ENCODE results near the gene MYO5B. TPM values are rescaled to one million over a fixed set of nuclear protein-coding genes. Genes with fewer than 3 reads are reported as not detected.
"Not testable (repeated sequence)": the region's sequence is repeated elsewhere in the genome, so short reads cannot be mapped to it uniquely, and the experiment has no call there.

Gene MYO5B
- total and polyA plus RNA-seq, 7 experiments from 2014 or later = 0.02 to 0.04 TPM; not detected in 5

DNA sequence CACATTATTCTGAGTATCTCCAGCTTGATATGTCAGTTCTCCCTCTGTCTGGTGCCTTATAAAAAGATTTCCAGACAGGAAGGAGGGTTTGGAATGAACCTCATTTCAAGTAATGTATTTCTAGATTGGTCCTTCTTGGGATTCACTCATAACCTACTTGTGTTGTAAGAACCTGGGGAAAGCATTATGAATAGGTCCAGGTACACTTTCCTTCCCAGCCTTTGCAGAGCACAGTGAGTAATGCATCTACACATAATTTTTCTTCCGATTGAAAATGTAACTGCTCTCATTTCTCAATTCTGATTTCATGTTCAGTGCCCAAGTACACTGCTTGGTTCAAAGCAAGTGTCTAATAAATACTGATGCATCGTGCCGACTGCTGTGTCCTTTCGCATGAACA is 356.6 kb downstream of the MYO5B start:
- Histone ChIP-seq H3K9me3 (ENCODE audit: control insufficient read depth in 2 of 3, low read length in 3 of 3) (no peaks in the 10 kb centered on the region), H3K4me1 (ENCODE audit: control insufficient read depth in 2 of 2, insufficient read depth in 2 of 2, low read length in 2 of 2) (no peaks in the 10 kb centered on the region), H3K36me3 (ENCODE audit: control insufficient read depth in 2 of 3, insufficient read depth in 3 of 3, low read length in 3 of 3) (no peaks in the 10 kb centered on the region), H3K27me3 (ENCODE audit: control insufficient read depth in 2 of 2, insufficient read depth in 2 of 2, low read length in 2 of 2) (no peaks in the 10 kb centered on the region), H3K4me3 (ENCODE audit: low read length) (no peak overlapping the region), H3K27ac (ENCODE audit: low read depth, low read length) (no peak overlapping the region)
- Mint-ChIP-seq H3K4me1 (peaks cover 0 to 7% (median 0%) of the 10 kb centered on the region in 7 donors), H3K36me3 (peaks cover 0 to 5% (median 0%) of the 10 kb centered on the region in 5 donors), H3K27me3 (no peaks in the 10 kb centered on the region), H3K27ac (no peak overlapping the region), H3K4me3 (no peak overlapping the region), H3K9me3 (peaks cover 0 to 2% (median 0%) of the 10 kb centered on the region in 11 donors)
- ChIA-PET POLR2A (no interaction called here), CTCF (no interaction called here)
- intact Hi-C loops (cut with micrococcal nuclease) = no loop called here
- DNase-seq = no peak
- ATAC-seq = no peak

- Mint-ChIP-seq H3K4me3 (no peak overlapping the region), H3K27me3 (no peaks in the 10 kb centered on the region), H3K36me3 (peaks cover 0 to 5% (median 0%) of the 10 kb centered on the region in 5 donors), H3K4me1 (peaks cover 0 to 7% (median 0%) of the 10 kb centered on the region in 7 donors), H3K9me3 (peaks cover 0 to 2% (median 0%) of the 10 kb centered on the region in 11 donors), H3K27ac (no peak overlapping the region)
- H3K4me1 ChIP-seq (ENCODE audit: control insufficient read depth in 2 of 2, insufficient read depth in 2 of 2, low read length in 2 of 2) = no peaks in the 10 kb centered on the region
- no peaks in the 10 kb centered on the region for H3K27me3 ChIP-seq (ENCODE audit: control insufficient read depth in 2 of 2, insufficient read depth in 2 of 2, low read length in 2 of 2)
- intact Hi-C loops (cut with micrococcal nuclease) = no loop called here
- no peaks in the 10 kb centered on the region for H3K9me3 ChIP-seq (ENCODE audit: control insufficient read depth in 2 of 3, low read length in 3 of 3)
- ATAC-seq = no peak
- no peak overlapping the region for H3K4me3 ChIP-seq (ENCODE audit: low read length)
- H3K27ac ChIP-seq (ENCODE audit: low read depth, low read length) = no peak overlapping the region
- ChIA-PET CTCF (no interaction called here), POLR2A (no interaction called here)
- H3K36me3 ChIP-seq (ENCODE audit: control insufficient read depth in 2 of 3, insufficient read depth in 3 of 3, low read length in 3 of 3) = no peaks in the 10 kb centered on the region
- no peak for DNase-seq
Observed at GRCh38 chr18:49837889-49838288, 357.1 kb downstream of the MYO5B start.

- POLR2A ChIA-PET = interaction anchor here (0.6 kb wide), 1 partner anchor 17 kb away, joined by 4 read pairs; no protein-coding TSS in a partner anchor
- H3K9me3 Mint-ChIP-seq; H3K4me3 ChIP-seq (ENCODE audit: low read length); H3K36me3 ChIP-seq (ENCODE audit: control insufficient read depth in 2 of 3, insufficient read depth in 3 of 3, low read length in 3 of 3); H3K27me3 Mint-ChIP-seq; ATAC-seq; intact Hi-C loops (cut with micrococcal nuclease); H3K27me3 ChIP-seq (ENCODE audit: control insufficient read depth in 2 of 2, insufficient read depth in 2 of 2, low read length in 2 of 2); H3K36me3 Mint-ChIP-seq; H3K4me1 ChIP-seq (ENCODE audit: control insufficient read depth in 2 of 2, insufficient read depth in 2 of 2, low read length in 2 of 2); H3K4me3 Mint-ChIP-seq; H3K27ac Mint-ChIP-seq; DNase-seq; H3K27ac ChIP-seq (ENCODE audit: low read depth, low read length); H3K9me3 ChIP-seq (ENCODE audit: control insufficient read depth in 2 of 3, low read length in 3 of 3); H3K4me1 Mint-ChIP-seq; CTCF ChIA-PET: not testable (repeated sequence)
Observed at GRCh38 chr18:49837316-49837835, 357.6 kb downstream of the MYO5B start.

- no peaks in the 10 kb centered on the region for H3K27me3 Mint-ChIP-seq
- ChIA-PET POLR2A (no interaction called here), CTCF (no interaction called here)
- H3K27me3 ChIP-seq (ENCODE audit: control insufficient read depth in 2 of 2, insufficient read depth in 2 of 2, low read length in 2 of 2) = no peaks in the 10 kb centered on the region
- peaks cover 0 to 7% (median 0%) of the 10 kb centered on the region in 5 donors for H3K36me3 Mint-ChIP-seq
- no peaks in the 10 kb centered on the region for H3K4me1 ChIP-seq (ENCODE audit: control insufficient read depth in 2 of 2, insufficient read depth in 2 of 2, low read length in 2 of 2)
- H3K27ac ChIP-seq (ENCODE audit: low read depth, low read length) = no peak overlapping the region
- H3K4me3 ChIP-seq (ENCODE audit: low read length) = no peak overlapping the region
- H3K27ac Mint-ChIP-seq = peak overlapping the region in 1 of 9 donors; percentile 48
- no peaks in the 10 kb centered on the region for H3K9me3 ChIP-seq (ENCODE audit: control insufficient read depth in 2 of 3, low read length in 3 of 3)
- H3K4me1 Mint-ChIP-seq = peaks cover 0 to 4% (median 0%) of the 10 kb centered on the region in 7 donors
- DNase-seq (no peak), ATAC-seq (no peak)
- no peak overlapping the region for H3K4me3 Mint-ChIP-seq
- peaks cover 0 to 17% (median 2%) of the 10 kb centered on the region in 11 donors for H3K9me3 Mint-ChIP-seq
- intact Hi-C loops (cut with micrococcal nuclease) = no loop called here
- H3K36me3 ChIP-seq (ENCODE audit: control insufficient read depth in 2 of 3, insufficient read depth in 3 of 3, low read length in 3 of 3) = no peaks in the 10 kb centered on the region
Observed at GRCh38 chr18:49835405-49835804, 359.5 kb downstream of the MYO5B start.

DNA sequence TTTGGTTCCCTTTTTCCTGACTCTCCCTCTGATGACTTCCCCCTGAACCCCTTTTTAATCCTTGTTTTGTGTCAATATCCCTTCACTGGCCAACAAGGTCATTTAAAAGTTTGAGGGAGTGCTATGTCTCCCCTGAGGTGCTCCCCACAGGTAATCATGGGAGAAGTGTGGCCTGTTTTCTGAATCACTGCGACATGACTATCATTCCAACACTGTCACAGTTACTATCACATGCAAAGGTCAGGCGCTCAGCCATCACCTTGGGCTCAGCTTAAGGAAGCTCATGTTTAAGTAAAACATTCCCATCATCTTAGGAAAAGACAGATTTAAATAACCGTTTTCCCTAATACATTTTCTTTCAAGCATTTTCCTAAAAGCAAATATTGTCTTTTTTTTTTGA is 360.7 kb downstream of the MYO5B start:
- H3K4me3 Mint-ChIP-seq = no peak overlapping the region
- no peaks in the 10 kb centered on the region for H3K9me3 ChIP-seq (ENCODE audit: control insufficient read depth in 2 of 3, low read length in 3 of 3)
- ATAC-seq (no peak), DNase-seq (no peak)
- POLR2A ChIA-PET = no interaction called here
- no peaks in the 10 kb centered on the region for H3K4me1 ChIP-seq (ENCODE audit: control insufficient read depth in 2 of 2, insufficient read depth in 2 of 2, low read length in 2 of 2)
- H3K27me3 ChIP-seq (ENCODE audit: control insufficient read depth in 2 of 2, insufficient read depth in 2 of 2, low read length in 2 of 2) = no peaks in the 10 kb centered on the region
- peaks cover 0 to 5% (median 0%) of the 10 kb centered on the region in 7 donors for H3K4me1 Mint-ChIP-seq
- no peak overlapping the region for H3K27ac ChIP-seq (ENCODE audit: low read depth, low read length)
- CTCF ChIA-PET = interaction anchor here (0.6 kb wide), 1 partner anchor 92 kb away, joined by 5 read pairs; no protein-coding TSS in a partner anchor
- intact Hi-C loops (cut with micrococcal nuclease) = no loop called here
- H3K36me3 ChIP-seq (ENCODE audit: control insufficient read depth in 2 of 3, insufficient read depth in 3 of 3, low read length in 3 of 3) = no peaks in the 10 kb centered on the region
- H3K27ac Mint-ChIP-seq = no peak overlapping the region
- no peak overlapping the region for H3K4me3 ChIP-seq (ENCODE audit: low read length)
- H3K36me3 Mint-ChIP-seq = peaks cover 0 to 10% (median 0%) of the 10 kb centered on the region in 5 donors
- H3K27me3 Mint-ChIP-seq = peaks cover 0 to 2% (median 0%) of the 10 kb centered on the region in 5 donors
- H3K9me3 Mint-ChIP-seq = peaks cover 0 to 28% (median 8%) of the 10 kb centered on the region in 11 donors

DNA sequence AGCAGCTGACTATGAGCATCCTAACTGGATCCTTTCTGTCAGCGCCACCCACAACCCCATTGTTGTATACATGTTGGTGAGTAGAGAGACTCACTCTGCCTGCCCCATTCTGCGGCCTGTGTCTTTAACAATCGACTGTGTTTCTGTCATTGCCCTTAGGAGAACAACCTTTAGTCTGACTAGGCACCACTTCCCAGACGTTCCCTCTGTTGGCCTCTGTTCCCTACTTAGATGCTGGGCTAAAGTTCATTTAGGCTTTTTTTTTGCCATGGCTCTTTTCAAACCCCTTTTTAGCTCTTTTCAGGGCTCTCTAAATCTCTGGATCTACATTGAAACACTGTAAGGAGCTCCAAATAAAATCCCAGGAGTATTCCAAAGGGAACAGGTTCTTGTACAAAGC is 361.1 kb downstream of the MYO5B start:
- H3K4me3 Mint-ChIP-seq = no peak overlapping the region
- H3K27ac Mint-ChIP-seq = no peak overlapping the region
- ChIA-PET POLR2A (no interaction called here), CTCF (no interaction called here)
- H3K4me1 Mint-ChIP-seq = peaks cover 0 to 5% (median 0%) of the 10 kb centered on the region in 7 donors
- no peak for ATAC-seq
- no peaks in the 10 kb centered on the region for H3K9me3 ChIP-seq (ENCODE audit: control insufficient read depth in 2 of 3, low read length in 3 of 3)
- no peak for DNase-seq
- H3K9me3 Mint-ChIP-seq = peaks cover 0 to 33% (median 8%) of the 10 kb centered on the region in 11 donors
- intact Hi-C loops (cut with micrococcal nuclease) = no loop called here
- peaks cover 0 to 11% (median 0%) of the 10 kb centered on the region in 5 donors for H3K36me3 Mint-ChIP-seq
- no peaks in the 10 kb centered on the region for H3K36me3 ChIP-seq (ENCODE audit: control insufficient read depth in 2 of 3, insufficient read depth in 3 of 3, low read length in 3 of 3)
- peaks cover 0 to 3% (median 0%) of the 10 kb centered on the region in 5 donors for H3K27me3 Mint-ChIP-seq
- no peaks in the 10 kb centered on the region for H3K27me3 ChIP-seq (ENCODE audit: control insufficient read depth in 2 of 2, insufficient read depth in 2 of 2, low read length in 2 of 2)
- no peak overlapping the region for H3K4me3 ChIP-seq (ENCODE audit: low read length)
- H3K27ac ChIP-seq (ENCODE audit: low read depth, low read length) = no peak overlapping the region
- no peaks in the 10 kb centered on the region for H3K4me1 ChIP-seq (ENCODE audit: control insufficient read depth in 2 of 2, insufficient read depth in 2 of 2, low read length in 2 of 2)

- intact Hi-C loops (cut with micrococcal nuclease) = no loop called here
- Histone ChIP-seq H3K27ac (ENCODE audit: low read depth, low read length) (no peak overlapping the region), H3K4me3 (ENCODE audit: low read length) (no peak overlapping the region), H3K27me3 (ENCODE audit: control insufficient read depth in 2 of 2, insufficient read depth in 2 of 2, low read length in 2 of 2) (no peaks in the 10 kb centered on the region), H3K9me3 (ENCODE audit: control insufficient read depth in 2 of 3, low read length in 3 of 3) (peaks cover 0 to 4% (median 2%) of the 10 kb centered on the region in 3 experiments), H3K36me3 (ENCODE audit: control insufficient read depth in 2 of 3, insufficient read depth in 3 of 3, low read length in 3 of 3) (no peaks in the 10 kb centered on the region), H3K4me1 (ENCODE audit: control insufficient read depth in 2 of 2, insufficient read depth in 2 of 2, low read length in 2 of 2) (no peaks in the 10 kb centered on the region)
- Mint-ChIP-seq H3K9me3 (peaks cover 3 to 48% (median 13%) of the 10 kb centered on the region in 11 donors), H3K4me1 (peaks cover 0 to 5% (median 0%) of the 10 kb centered on the region in 7 donors), H3K36me3 (peaks cover 0 to 22% (median 4%) of the 10 kb centered on the region in 5 donors), H3K27ac (no peak overlapping the region), H3K4me3 (no peak overlapping the region), H3K27me3 (peaks cover 0 to 9% (median 0%) of the 10 kb centered on the region in 5 donors)
- POLR2A ChIA-PET = no interaction called here
- CTCF ChIA-PET = no interaction called here
- no peak for ATAC-seq
- no peak for DNase-seq
Observed at GRCh38 chr18:49832221-49832647, 362.7 kb downstream of the MYO5B start.

Measured in naive thymus-derived CD4-positive, alpha-beta T cell (primary cell).